ENCODE results near the gene PI4KB.
"Not testable (repeated sequence)": the region's sequence is repeated elsewhere in the genome, so short reads cannot be mapped to it uniquely, and the experiment has no call there.

PI4KB gene

GRCh38 chr1:151327223-151327902 lies at the start of gene PI4KB:
Gene PI4KB (minus strand): TSS chr1:151327416. CDS start chr1:151316481, 10,935 bp downstream.
- DNase-seq (ENCODE audit: low read depth, low spot score): peak; percentile 96

- DNase-seq (ENCODE audit: low read depth, low spot score): no peak
Observed at GRCh38 chr1:151373196-151373595, 46.0 kb upstream of the PI4KB start.

GRCh38 chr1:151372058-151372934 lies 45.1 kb upstream of the PI4KB start, which contains the start of gene SELENBP1:
Gene SELENBP1 (minus strand): TSS chr1:151372705. CDS start chr1:151372641, 64 bp downstream.
- DNase-seq (ENCODE audit: low read depth, low spot score): peak; percentile 51

GRCh38 chr1:151371370-151372057 lies 44.3 kb upstream of the PI4KB start:
- no peak for DNase-seq (ENCODE audit: low read depth, low spot score)

- DNase-seq (ENCODE audit: low read depth, low spot score): no peak
Observed at GRCh38 chr1:151370211-151370911, 43.1 kb upstream of the PI4KB start.

GRCh38 chr1:151369621-151370048 lies 42.4 kb upstream of the PI4KB start:
- DNase-seq (ENCODE audit: low read depth, low spot score): no peak

GRCh38 chr1:151369302-151369610 lies 42.0 kb upstream of the PI4KB start:
- no peak for DNase-seq (ENCODE audit: low read depth, low spot score)

GRCh38 chr1:151368393-151369301 lies 41.4 kb upstream of the PI4KB start:
- no peak for DNase-seq (ENCODE audit: low read depth, low spot score)

GRCh38 chr1:151367658-151368392 lies 40.6 kb upstream of the PI4KB start:
- DNase-seq (ENCODE audit: low read depth, low spot score): no peak

- no peak for DNase-seq (ENCODE audit: low read depth, low spot score)
Observed at GRCh38 chr1:151364996-151365395, 37.8 kb upstream of the PI4KB start.

- no peak for DNase-seq (ENCODE audit: low read depth, low spot score)
Observed at GRCh38 chr1:151362308-151363155, 35.3 kb upstream of the PI4KB start.

GRCh38 chr1:151361883-151362282 lies 34.7 kb upstream of the PI4KB start:
- DNase-seq (ENCODE audit: low read depth, low spot score): no peak

- no peak for DNase-seq (ENCODE audit: low read depth, low spot score)
Observed at GRCh38 chr1:151356696-151357095, 29.5 kb upstream of the PI4KB start.

- DNase-seq (ENCODE audit: low read depth, low spot score): no peak
Observed at GRCh38 chr1:151352021-151352718, 25.0 kb upstream of the PI4KB start.

GRCh38 chr1:151350323-151350722 lies 23.1 kb upstream of the PI4KB start:
- not testable (repeated sequence) for DNase-seq (ENCODE audit: low read depth, low spot score)

GRCh38 chr1:151347523-151348246 lies 20.5 kb upstream of the PI4KB start:
- DNase-seq (ENCODE audit: low read depth, low spot score): no peak

GRCh38 chr1:151346769-151347522 lies 19.7 kb upstream of the PI4KB start, which contains the start of gene RFX5:
Gene RFX5 (minus strand): TSS chr1:151347252. CDS start chr1:151346320, 932 bp downstream.
- peak; percentile 91 for DNase-seq (ENCODE audit: low read depth, low spot score)

Data from smooth muscle cell of the brain vasculature (primary cell).